ENCODE results near the gene MACROH2A1. TPM values are rescaled to one million over a fixed set of nuclear protein-coding genes. Genes with fewer than 3 reads are reported as not detected.

Gene MACROH2A1
- total and polyA plus RNA-seq, 10 of the 15 experiments (the other 5 are each of a cell fraction or from before 2014, with no cell fraction given): 45.7 to 230 (median 196) TPM

GRCh38 chr5:135326296-135327254 lies 72.5 kb downstream of the MACROH2A1 start (continued):
- TF ChIP-seq ZBTB11 (CRISPR knock-in tag; IDR thresholded peaks at IDR 0.05) (no peak), ZNF622 (IDR thresholded peaks at IDR 0.05) (no peak), RAD21 (IDR thresholded peaks at IDR 0.05; ENCODE audit: insufficient read depth, low read depth, low read length) (no peak), SMARCA5 (IDR thresholded peaks at IDR 0.05) (no peak), TAF1 (IDR thresholded peaks at IDR 0.05; ENCODE audit: borderline replicate concordance, low read depth, low read length) (no peak), CUX1 (IDR thresholded peaks at IDR 0.05; ENCODE audit: insufficient replicate concordance, low read depth, low read length) (no peak), PBX3 (IDR thresholded peaks at IDR 0.05; ENCODE audit: insufficient replicate concordance, low read depth, low read length) (no peak)
